Colonic mucosa (tissue), 4 donors: ENCODE data around the gene JAKMIP1. TPM values are rescaled to one million over a fixed set of nuclear protein-coding genes. Genes with fewer than 3 reads are reported as not detected.

Experiments
- DNase-seq: peaks from one replicate; pipeline ENCODE4 v3.0.0-alpha.2; 2020
- H3K27ac ChIP-seq: fragments of 200-600 bp; one replicate; pipeline ENCODE4 v1.8.0; 2021
- H3K27me3 ChIP-seq: fragments of 200-600 bp; one replicate; pipeline ENCODE4 v1.8.0; 2021
- H3K36me3 ChIP-seq: fragments of 200-600 bp; one replicate; pipeline ENCODE4 v1.8.0; 2021
- H3K4me1 ChIP-seq: fragments of 200-600 bp; one replicate; pipeline ENCODE4 v1.8.0; 2021; ENCODE audit warnings: mild to moderate bottlenecking
- H3K4me3 ChIP-seq: fragments of 200-600 bp; one replicate; pipeline ENCODE4 v1.8.0; 2021
- H3K9ac ChIP-seq, 2 donors: one replicate each; pipeline ENCODE4 v1.7.0; 2013; ENCODE audit warnings: control low read depth in 2 of 2, low read depth in 2 of 2, low read length in 2 of 2
- H3K9me3 ChIP-seq: fragments of 200-600 bp; one replicate; pipeline ENCODE4 v1.8.0; 2021
- CTCF ChIP-seq: fragments of 200-600 bp; IDR thresholded peaks from one replicate; pipeline ENCODE4 v1.8.0; 2022; ENCODE audit warnings: antibody characterized with exemption, mild to moderate bottlenecking
- intact Hi-C: fragments of 100-400 bp; cut with DNase I; formaldehyde crosslinking; loops from one replicate; pipeline ENCODE4 v1.14.1; 2022
- total RNA-seq, 2 donors: library from RNA; stranded (reverse); fragmentation: NEBNext Ultra II Directional in 1 of 2; extraction: Animal tissue kit (Norgen Biotek cat#: 25700) in 1 of 2; gene quantifications; one replicate each; pipeline ENCODE4 v1.2.1, GENCODE V29; 2021
- donor health status: healthy.
- donor health status: DM: no; HTN: no; CAD: no.
- donor health status: DM: no; HTN: no; CAD: no.

The JAKMIP1 gene
- total RNA-seq, 2 donors from 2014 or later: 0.19 to 0.42 TPM

- no peak overlapping the region for H3K4me3 ChIP-seq
- no peak for DNase-seq
- no peak for TF ChIP-seq CTCF
- no peak overlapping the region for H3K9ac ChIP-seq
- H3K27ac ChIP-seq: no peak overlapping the region
- H3K4me1 ChIP-seq: no peaks in the 10 kb centered on the region
- intact Hi-C loops: no loop called here
- no peaks in the 10 kb centered on the region for H3K27me3 ChIP-seq
- H3K36me3 ChIP-seq: no peaks in the 10 kb centered on the region
- no peaks in the 10 kb centered on the region for H3K9me3 ChIP-seq
Observed at GRCh38 chr4:6154875-6155274, 45.5 kb downstream of the JAKMIP1 start.

GRCh38 chr4:6153874-6154273, 46.5 kb downstream of the JAKMIP1 start:
- Histone ChIP-seq H3K9ac (no peak overlapping the region), H3K36me3 (no peaks in the 10 kb centered on the region), H3K9me3 (no peaks in the 10 kb centered on the region), H3K4me3 (no peak overlapping the region), H3K27me3 (no peaks in the 10 kb centered on the region), H3K4me1 (no peaks in the 10 kb centered on the region), H3K27ac (no peak overlapping the region)
- no peak for TF ChIP-seq CTCF
- no peak for DNase-seq
- intact Hi-C loops: no loop called here

- Histone ChIP-seq H3K9ac (no peak overlapping the region), H3K27ac (no peak overlapping the region), H3K4me3 (no peak overlapping the region), H3K36me3 (no peaks in the 10 kb centered on the region), H3K4me1 (no peaks in the 10 kb centered on the region), H3K9me3 (no peaks in the 10 kb centered on the region), H3K27me3 (no peaks in the 10 kb centered on the region)
- intact Hi-C loops: no loop called here
- no peak for TF ChIP-seq CTCF
- DNase-seq: no peak
Observed at GRCh38 chr4:6152869-6153705, 47.3 kb downstream of the JAKMIP1 start.

GRCh38 chr4:6150046-6150735, 50.2 kb downstream of the JAKMIP1 start:
- Histone ChIP-seq H3K4me1 (no peaks in the 10 kb centered on the region), H3K27ac (no peak overlapping the region), H3K36me3 (no peaks in the 10 kb centered on the region), H3K27me3 (no peaks in the 10 kb centered on the region), H3K9ac (no peak overlapping the region), H3K9me3 (no peaks in the 10 kb centered on the region), H3K4me3 (no peak overlapping the region)
- TF ChIP-seq CTCF: no peak
- intact Hi-C loops: no loop called here
- DNase-seq: no peak

- Histone ChIP-seq H3K9ac (no peak overlapping the region), H3K4me3 (no peak overlapping the region), H3K27ac (no peak overlapping the region), H3K4me1 (no peaks in the 10 kb centered on the region), H3K36me3 (no peaks in the 10 kb centered on the region), H3K9me3 (no peaks in the 10 kb centered on the region), H3K27me3 (no peaks in the 10 kb centered on the region)
- TF ChIP-seq CTCF: no peak
- no peak for DNase-seq
- intact Hi-C loops: no loop called here
Observed at GRCh38 chr4:6148506-6149205, 51.7 kb downstream of the JAKMIP1 start.
